Measurements from ENCODE around the gene SMURF2.

DNA sequence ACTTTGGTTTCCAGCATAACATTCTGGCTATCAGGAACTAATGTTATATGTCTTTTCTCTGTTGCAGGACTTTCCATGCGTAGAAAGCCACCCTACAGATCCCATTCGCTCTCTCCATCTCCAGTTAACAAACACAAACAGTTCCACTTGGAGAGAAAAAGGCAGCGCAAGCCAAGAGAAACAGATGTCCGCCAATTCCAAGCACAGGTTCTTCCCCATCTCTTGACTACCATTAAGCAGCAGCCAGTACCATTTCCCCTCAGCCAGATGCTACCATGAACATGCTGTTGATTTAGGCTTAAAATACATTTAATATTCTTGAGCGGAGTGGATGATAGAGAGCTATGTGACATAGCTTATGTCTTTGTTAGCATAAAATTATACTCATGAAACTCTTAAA, 132.9 kb downstream of the SMURF2 start:
- TF ChIP-seq, protein P1, sequence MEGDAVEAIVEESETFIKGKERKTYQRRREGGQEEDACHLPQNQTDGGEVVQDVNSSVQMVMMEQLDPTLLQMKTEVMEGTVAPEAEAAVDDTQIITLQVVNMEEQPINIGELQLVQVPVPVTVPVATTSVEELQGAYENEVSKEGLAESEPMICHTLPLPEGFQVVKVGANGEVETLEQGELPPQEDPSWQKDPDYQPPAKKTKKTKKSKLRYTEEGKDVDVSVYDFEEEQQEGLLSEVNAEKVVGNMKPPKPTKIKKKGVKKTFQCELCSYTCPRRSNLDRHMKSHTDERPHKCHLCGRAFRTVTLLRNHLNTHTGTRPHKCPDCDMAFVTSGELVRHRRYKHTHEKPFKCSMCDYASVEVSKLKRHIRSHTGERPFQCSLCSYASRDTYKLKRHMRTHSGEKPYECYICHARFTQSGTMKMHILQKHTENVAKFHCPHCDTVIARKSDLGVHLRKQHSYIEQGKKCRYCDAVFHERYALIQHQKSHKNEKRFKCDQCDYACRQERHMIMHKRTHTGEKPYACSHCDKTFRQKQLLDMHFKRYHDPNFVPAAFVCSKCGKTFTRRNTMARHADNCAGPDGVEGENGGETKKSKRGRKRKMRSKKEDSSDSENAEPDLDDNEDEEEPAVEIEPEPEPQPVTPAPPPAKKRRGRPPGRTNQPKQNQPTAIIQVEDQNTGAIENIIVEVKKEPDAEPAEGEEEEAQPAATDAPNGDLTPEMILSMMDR (conservative IDR thresholded peaks at IDR 0.05) = no peak
- no peak for TF ChIP-seq EZH2 (IDR thresholded peaks at IDR 0.05; ENCODE audit: low read depth)

Measured in PC-9 (cell line).